GM23338 (cell line): ENCODE results near the gene FAM25A. TPM values are rescaled to one million over a fixed set of nuclear protein-coding genes. Genes with fewer than 3 reads are reported as not detected.
A peak's percentile ranks its signal among the peaks of the same experiment; 100 is the strongest.
"Not testable (repeated sequence)": the region's sequence is repeated elsewhere in the genome, so short reads cannot be mapped to it uniquely, and the experiment has no call there.

Experiments
- ATAC-seq: fragments of 200-7000 bp; cut with Tn5 transposase; 3 replicates; pipeline ENCODE4 v1.9.1; 2020
- DNase-seq: peaks from one replicate; pipeline ENCODE4 v3.0.0-alpha.2; 2015; ENCODE audit warnings: low spot score
- H2AFZ ChIP-seq: fragments of 200-600 bp; sonication (generic); 2 replicates; pipeline ENCODE4 v1.8.0; 2016; ENCODE audit warnings: antibody characterized with exemption, mild to moderate bottlenecking, moderate library complexity
- H3F3A ChIP-seq: fragments of 200-600 bp; sonication (generic); replicated peaks from 2 replicates; pipeline ENCODE4 v1.8.0; 2017; ENCODE audit warnings: antibody characterized with exemption, mixed run types, low read depth
- H3K27ac ChIP-seq: fragments of 200-600 bp; sonication (generic); 2 replicates; pipeline ENCODE4 v1.6.1; 2016; ENCODE audit warnings: low read depth
- H3K27me3 ChIP-seq: fragments of 200-600 bp; sonication (generic); 2 replicates; pipeline ENCODE4 v1.8.0; 2016; ENCODE audit warnings: mild to moderate bottlenecking, mixed run types, moderate library complexity; ENCODE audit not compliant: insufficient read depth
- H3K36me3 ChIP-seq: fragments of 200-600 bp; sonication (generic); 2 replicates; pipeline ENCODE4 v1.8.0; 2016; ENCODE audit warnings: mild to moderate bottlenecking; ENCODE audit not compliant: insufficient read depth
- H3K4me1 ChIP-seq: fragments of 200-600 bp; sonication (generic); 2 replicates; pipeline ENCODE4 v1.8.0; 2016; ENCODE audit warnings: mild to moderate bottlenecking, moderate library complexity; ENCODE audit not compliant: insufficient read depth
- H3K4me2 ChIP-seq: fragments of 200-600 bp; sonication (generic); 2 replicates; pipeline ENCODE4 v1.7.1; 2017; ENCODE audit warnings: mixed run types
- H3K4me3 ChIP-seq: fragments of 200-600 bp; sonication (generic); 2 replicates; pipeline ENCODE4 v1.6.1; 2016; ENCODE audit warnings: mixed run types
- H3K79me2 ChIP-seq: fragments of 200-600 bp; sonication (generic); replicated peaks from 2 replicates; pipeline ENCODE4 v1.8.0; 2017; ENCODE audit warnings: mild to moderate bottlenecking; ENCODE audit not compliant: insufficient read depth
- H3K9me2 ChIP-seq: fragments of 200-600 bp; sonication (generic); 2 replicates; pipeline ENCODE4 v1.8.0; 2017; ENCODE audit not compliant: insufficient read depth
- H4K20me1 ChIP-seq: fragments of 200-600 bp; sonication (generic); replicated peaks from 2 replicates; pipeline ENCODE4 v1.8.0; 2017; ENCODE audit warnings: mild to moderate bottlenecking; ENCODE audit not compliant: insufficient read depth
- H3K27ac Mint-ChIP-seq: 2 replicates; pipeline ENCODE4 v1.8.0; 2020; ENCODE audit warnings: inconsistent platforms, mild to moderate bottlenecking, moderate library complexity, mixed read lengths
- H3K27me3 Mint-ChIP-seq: 3 replicates; pipeline ENCODE4 v1.8.0; 2022; ENCODE audit warnings: low read depth, mild to moderate bottlenecking, moderate library complexity, mixed read lengths, inconsistent platforms; ENCODE audit not compliant: insufficient read depth, poor library complexity
- H3K36me3 Mint-ChIP-seq: 3 replicates; pipeline ENCODE4 v1.8.0; 2021; ENCODE audit warnings: low read depth, mild to moderate bottlenecking, inconsistent platforms, moderate library complexity, mixed read lengths
- H3K4me1 Mint-ChIP-seq: 3 replicates; pipeline ENCODE4 v1.8.0; 2020; ENCODE audit warnings: mild to moderate bottlenecking, inconsistent platforms, mixed read lengths
- H3K4me3 Mint-ChIP-seq: 3 replicates; pipeline ENCODE4 v1.8.0; 2021; ENCODE audit warnings: moderate library complexity, mild to moderate bottlenecking, inconsistent platforms, mixed read lengths
- H3K9me3 Mint-ChIP-seq: 3 replicates; pipeline ENCODE4 v1.8.0; 2020; ENCODE audit warnings: moderate library complexity, mild to moderate bottlenecking, inconsistent platforms, mixed read lengths
- EZH2 ChIP-seq: fragments of 200-600 bp; sonication (generic); IDR thresholded peaks from one replicate; pipeline ENCODE4 v1.8.0; 2017; ENCODE audit warnings: antibody characterized with exemption, mild to moderate bottlenecking, low read depth; ENCODE audit not compliant: unreplicated experiment
- polyA plus RNA-seq: library from polyadenylated mRNA; unstranded; fragments of >200 nt; fragmentation: Nextera tagmentation; extraction: Ambion mirVana; gene quantifications from 2 replicates; pipeline ENCODE4 v1.2.1, GENCODE V29; 2016
- total RNA-seq: library from RNA; depleted of rRNA; stranded (reverse); fragments of >200 nt; shearing (Covaris generic); gene quantifications from 2 replicates; pipeline ENCODE4 v1.2.3, GENCODE V29; 2014
- TF ChIP-seq, protein P1 (sequence below): fragments of 250-450 bp; sonication (Bioruptor Pico); IDR thresholded peaks from 2 replicates; pipeline ENCODE4 v1.5.0; 2020; ENCODE audit warnings: mild to moderate bottlenecking, moderate library complexity
- TF ChIP-seq, protein P2 (sequence below), 2 experiments: fragments of 200-600 bp in 1 of 2; sonication (generic) in 1 of 2; conservative IDR thresholded peaks; 2 replicates each; pipeline versions ENCODE4 v1.5.1 to v1.6.1; 2016 to 2017; ENCODE audit warnings: antibody characterized with exemption in 2 of 2, low read depth in 2 of 2, mild to moderate bottlenecking in 2 of 2, moderate library complexity in 1 of 2

Gene FAM25A
- total and polyA plus RNA-seq, 2 experiments from 2014 or later: not detected

DNA sequence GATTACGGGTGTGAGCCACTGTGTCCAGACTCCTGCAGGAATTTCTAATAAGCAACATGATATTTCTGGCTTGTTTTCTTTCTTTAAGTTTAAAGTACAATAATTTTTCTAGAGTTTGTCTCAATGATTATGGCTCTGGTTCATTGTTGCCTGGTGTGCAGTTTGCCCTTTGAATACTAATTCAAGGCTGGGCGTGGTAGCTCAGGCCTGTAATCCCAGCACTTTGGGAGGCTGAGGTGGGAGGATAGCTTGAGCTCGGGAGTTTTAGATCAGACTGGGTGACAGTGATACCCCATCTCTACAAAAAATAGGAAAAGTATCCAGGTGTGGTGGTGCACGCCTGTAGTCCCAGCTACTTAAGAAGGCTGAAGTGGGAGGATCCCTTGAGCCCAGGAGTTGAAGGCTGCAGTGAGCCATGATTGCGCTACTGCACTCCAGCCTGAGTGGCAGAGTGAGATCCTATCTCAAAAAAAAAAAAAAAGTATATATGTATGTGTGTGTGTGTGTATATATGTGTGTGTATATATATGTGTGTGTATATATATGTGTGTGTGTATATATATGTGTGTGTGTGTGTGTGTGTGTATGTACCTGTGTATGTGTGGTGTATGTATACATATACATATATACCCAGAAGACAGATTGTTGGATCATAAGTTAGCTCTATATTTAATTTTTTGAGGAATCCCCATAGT, 43.6 kb upstream of the FAM25A start (continued):
- TF ChIP-seq, protein P1, sequence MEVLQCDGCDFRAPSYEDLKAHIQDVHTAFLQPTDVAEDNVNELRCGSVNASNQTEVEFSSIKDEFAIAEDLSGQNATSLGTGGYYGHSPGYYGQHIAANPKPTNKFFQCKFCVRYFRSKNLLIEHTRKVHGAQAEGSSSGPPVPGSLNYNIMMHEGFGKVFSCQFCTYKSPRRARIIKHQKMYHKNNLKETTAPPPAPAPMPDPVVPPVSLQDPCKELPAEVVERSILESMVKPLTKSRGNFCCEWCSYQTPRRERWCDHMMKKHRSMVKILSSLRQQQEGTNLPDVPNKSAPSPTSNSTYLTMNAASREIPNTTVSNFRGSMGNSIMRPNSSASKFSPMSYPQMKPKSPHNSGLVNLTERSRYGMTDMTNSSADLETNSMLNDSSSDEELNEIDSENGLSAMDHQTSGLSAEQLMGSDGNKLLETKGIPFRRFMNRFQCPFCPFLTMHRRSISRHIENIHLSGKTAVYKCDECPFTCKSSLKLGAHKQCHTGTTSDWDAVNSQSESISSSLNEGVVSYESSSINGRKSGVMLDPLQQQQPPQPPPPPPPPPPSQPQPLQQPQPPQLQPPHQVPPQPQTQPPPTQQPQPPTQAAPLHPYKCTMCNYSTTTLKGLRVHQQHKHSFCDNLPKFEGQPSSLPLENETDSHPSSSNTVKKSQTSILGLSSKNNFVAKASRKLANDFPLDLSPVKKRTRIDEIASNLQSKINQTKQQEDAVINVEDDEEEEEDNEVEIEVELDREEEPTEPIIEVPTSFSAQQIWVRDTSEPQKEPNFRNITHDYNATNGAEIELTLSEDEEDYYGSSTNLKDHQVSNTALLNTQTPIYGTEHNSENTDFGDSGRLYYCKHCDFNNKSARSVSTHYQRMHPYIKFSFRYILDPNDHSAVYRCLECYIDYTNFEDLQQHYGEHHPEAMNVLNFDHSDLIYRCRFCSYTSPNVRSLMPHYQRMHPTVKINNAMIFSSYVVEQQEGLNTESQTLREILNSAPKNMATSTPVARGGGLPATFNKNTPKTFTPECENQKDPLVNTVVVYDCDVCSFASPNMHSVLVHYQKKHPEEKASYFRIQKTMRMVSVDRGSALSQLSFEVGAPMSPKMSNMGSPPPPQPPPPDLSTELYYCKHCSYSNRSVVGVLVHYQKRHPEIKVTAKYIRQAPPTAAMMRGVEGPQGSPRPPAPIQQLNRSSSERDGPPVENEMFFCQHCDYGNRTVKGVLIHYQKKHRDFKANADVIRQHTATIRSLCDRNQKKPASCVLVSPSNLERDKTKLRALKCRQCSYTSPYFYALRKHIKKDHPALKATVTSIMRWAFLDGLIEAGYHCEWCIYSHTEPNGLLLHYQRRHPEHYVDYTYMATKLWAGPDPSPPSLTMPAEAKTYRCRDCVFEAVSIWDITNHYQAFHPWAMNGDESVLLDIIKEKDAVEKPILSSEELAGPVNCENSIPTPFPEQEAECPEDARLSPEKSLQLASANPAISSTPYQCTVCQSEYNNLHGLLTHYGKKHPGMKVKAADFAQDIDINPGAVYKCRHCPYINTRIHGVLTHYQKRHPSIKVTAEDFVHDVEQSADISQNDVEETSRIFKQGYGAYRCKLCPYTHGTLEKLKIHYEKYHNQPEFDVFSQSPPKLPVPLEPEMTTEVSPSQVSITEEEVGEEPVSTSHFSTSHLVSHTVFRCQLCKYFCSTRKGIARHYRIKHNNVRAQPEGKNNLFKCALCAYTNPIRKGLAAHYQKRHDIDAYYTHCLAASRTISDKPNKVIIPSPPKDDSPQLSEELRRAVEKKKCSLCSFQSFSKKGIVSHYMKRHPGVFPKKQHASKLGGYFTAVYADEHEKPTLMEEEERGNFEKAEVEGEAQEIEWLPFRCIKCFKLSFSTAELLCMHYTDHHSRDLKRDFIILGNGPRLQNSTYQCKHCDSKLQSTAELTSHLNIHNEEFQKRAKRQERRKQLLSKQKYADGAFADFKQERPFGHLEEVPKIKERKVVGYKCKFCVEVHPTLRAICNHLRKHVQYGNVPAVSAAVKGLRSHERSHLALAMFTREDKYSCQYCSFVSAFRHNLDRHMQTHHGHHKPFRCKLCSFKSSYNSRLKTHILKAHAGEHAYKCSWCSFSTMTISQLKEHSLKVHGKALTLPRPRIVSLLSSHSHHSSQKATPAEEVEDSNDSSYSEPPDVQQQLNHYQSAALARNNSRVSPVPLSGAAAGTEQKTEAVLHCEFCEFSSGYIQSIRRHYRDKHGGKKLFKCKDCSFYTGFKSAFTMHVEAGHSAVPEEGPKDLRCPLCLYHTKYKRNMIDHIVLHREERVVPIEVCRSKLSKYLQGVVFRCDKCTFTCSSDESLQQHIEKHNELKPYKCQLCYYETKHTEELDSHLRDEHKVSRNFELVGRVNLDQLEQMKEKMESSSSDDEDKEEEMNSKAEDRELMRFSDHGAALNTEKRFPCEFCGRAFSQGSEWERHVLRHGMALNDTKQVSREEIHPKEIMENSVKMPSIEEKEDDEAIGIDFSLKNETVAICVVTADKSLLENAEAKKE: no peak
- no peak for TF ChIP-seq EZH2

DNA sequence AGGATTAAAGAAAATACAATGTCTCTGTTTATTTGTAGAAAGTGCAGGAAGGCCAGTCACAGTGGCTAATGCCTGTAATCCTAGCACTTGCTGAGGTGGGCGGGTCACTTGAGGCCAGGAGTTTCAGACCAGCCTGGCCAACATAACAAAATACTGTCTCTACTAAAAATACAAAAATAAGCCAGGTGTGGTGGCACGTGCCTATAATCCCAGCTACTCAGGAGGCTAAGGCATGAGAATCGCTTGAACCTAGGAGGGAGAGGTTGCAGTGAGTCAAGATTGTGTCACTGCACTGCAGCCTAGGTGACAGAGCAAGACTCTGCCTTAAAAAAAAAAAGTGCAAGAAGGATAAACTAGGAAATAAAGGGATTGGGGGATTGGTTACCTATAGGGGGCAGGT, 41.6 kb upstream of the FAM25A start:
- TF ChIP-seq, protein P2, sequence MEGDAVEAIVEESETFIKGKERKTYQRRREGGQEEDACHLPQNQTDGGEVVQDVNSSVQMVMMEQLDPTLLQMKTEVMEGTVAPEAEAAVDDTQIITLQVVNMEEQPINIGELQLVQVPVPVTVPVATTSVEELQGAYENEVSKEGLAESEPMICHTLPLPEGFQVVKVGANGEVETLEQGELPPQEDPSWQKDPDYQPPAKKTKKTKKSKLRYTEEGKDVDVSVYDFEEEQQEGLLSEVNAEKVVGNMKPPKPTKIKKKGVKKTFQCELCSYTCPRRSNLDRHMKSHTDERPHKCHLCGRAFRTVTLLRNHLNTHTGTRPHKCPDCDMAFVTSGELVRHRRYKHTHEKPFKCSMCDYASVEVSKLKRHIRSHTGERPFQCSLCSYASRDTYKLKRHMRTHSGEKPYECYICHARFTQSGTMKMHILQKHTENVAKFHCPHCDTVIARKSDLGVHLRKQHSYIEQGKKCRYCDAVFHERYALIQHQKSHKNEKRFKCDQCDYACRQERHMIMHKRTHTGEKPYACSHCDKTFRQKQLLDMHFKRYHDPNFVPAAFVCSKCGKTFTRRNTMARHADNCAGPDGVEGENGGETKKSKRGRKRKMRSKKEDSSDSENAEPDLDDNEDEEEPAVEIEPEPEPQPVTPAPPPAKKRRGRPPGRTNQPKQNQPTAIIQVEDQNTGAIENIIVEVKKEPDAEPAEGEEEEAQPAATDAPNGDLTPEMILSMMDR (conservative IDR thresholded peaks at IDR 0.05; ENCODE audit: low read depth in 2 of 2): peak; percentile 14 to 17; a peak in 1 of 4 replicates
- not testable (repeated sequence) for H3K36me3 Mint-ChIP-seq, H3K4me3 Mint-ChIP-seq, H3F3A ChIP-seq, H3K36me3 ChIP-seq, H3K4me3 ChIP-seq, H3K9me3 Mint-ChIP-seq, H3K27me3 ChIP-seq, H3K9me2 ChIP-seq, H2AFZ ChIP-seq, DNase-seq, H3K27me3 Mint-ChIP-seq, H4K20me1 ChIP-seq, ATAC-seq, H3K79me2 ChIP-seq, H3K4me2 ChIP-seq, H3K27ac ChIP-seq, H3K27ac Mint-ChIP-seq
- H3K4me1 ChIP-seq: 0 out of 2 replicates have a peak, but pooled peaks cover 11% of the 10 kb centered on the region
- peaks cover 15% of the 10 kb centered on the region for H3K4me1 Mint-ChIP-seq
